Measurements from ENCODE around the gene RREB1.

The RREB1 gene

GRCh38 chr6:7132398-7133035 is 24.8 kb downstream of the RREB1 start:
- no peak for DNase-seq (ENCODE audit: low read depth)
- no peak for TF ChIP-seq CTCF (IDR thresholded peaks at IDR 0.05; ENCODE audit: control insufficient read depth, extremely low read depth, insufficient read depth)
- no peak overlapping the region for H3K4me3 ChIP-seq (ENCODE audit: low read depth, low read length)

- no peak for DNase-seq (ENCODE audit: low read depth)
- no peak overlapping the region for H3K4me3 ChIP-seq (ENCODE audit: low read depth, low read length)
- TF ChIP-seq CTCF (IDR thresholded peaks at IDR 0.05; ENCODE audit: control insufficient read depth, extremely low read depth, insufficient read depth) = no peak
These were observed 27.4 kb downstream of the RREB1 start for GRCh38 chr6:7134999-7135745.

GRCh38 chr6:7135755-7136154 is 28.0 kb downstream of the RREB1 start:
- H3K4me3 ChIP-seq (ENCODE audit: low read depth, low read length) = no peak overlapping the region
- TF ChIP-seq CTCF (IDR thresholded peaks at IDR 0.05; ENCODE audit: control insufficient read depth, extremely low read depth, insufficient read depth) = no peak
- DNase-seq (ENCODE audit: low read depth) = no peak

- TF ChIP-seq CTCF (IDR thresholded peaks at IDR 0.05; ENCODE audit: control insufficient read depth, extremely low read depth, insufficient read depth) = no peak
- no peak for DNase-seq (ENCODE audit: low read depth)
- no peak overlapping the region for H3K4me3 ChIP-seq (ENCODE audit: low read depth, low read length)
These were observed 29.1 kb downstream of the RREB1 start for GRCh38 chr6:7136859-7137334.

- TF ChIP-seq CTCF (IDR thresholded peaks at IDR 0.05; ENCODE audit: control insufficient read depth, extremely low read depth, insufficient read depth) = no peak
- no peak for DNase-seq (ENCODE audit: low read depth)
- H3K4me3 ChIP-seq (ENCODE audit: low read depth, low read length) = no peak overlapping the region
These were observed 29.7 kb downstream of the RREB1 start for GRCh38 chr6:7137335-7138045.

- H3K4me3 ChIP-seq (ENCODE audit: low read depth, low read length) = no peak overlapping the region
- no peak for TF ChIP-seq CTCF (IDR thresholded peaks at IDR 0.05; ENCODE audit: control insufficient read depth, extremely low read depth, insufficient read depth)
- DNase-seq (ENCODE audit: low read depth) = no peak
These were observed 30.3 kb downstream of the RREB1 start for GRCh38 chr6:7138046-7138531.
